ENCODE results near the gene MCMBP.

- TF ChIP-seq, protein P1, sequence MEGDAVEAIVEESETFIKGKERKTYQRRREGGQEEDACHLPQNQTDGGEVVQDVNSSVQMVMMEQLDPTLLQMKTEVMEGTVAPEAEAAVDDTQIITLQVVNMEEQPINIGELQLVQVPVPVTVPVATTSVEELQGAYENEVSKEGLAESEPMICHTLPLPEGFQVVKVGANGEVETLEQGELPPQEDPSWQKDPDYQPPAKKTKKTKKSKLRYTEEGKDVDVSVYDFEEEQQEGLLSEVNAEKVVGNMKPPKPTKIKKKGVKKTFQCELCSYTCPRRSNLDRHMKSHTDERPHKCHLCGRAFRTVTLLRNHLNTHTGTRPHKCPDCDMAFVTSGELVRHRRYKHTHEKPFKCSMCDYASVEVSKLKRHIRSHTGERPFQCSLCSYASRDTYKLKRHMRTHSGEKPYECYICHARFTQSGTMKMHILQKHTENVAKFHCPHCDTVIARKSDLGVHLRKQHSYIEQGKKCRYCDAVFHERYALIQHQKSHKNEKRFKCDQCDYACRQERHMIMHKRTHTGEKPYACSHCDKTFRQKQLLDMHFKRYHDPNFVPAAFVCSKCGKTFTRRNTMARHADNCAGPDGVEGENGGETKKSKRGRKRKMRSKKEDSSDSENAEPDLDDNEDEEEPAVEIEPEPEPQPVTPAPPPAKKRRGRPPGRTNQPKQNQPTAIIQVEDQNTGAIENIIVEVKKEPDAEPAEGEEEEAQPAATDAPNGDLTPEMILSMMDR (conservative IDR thresholded peaks at IDR 0.05; ENCODE audit: low read depth, low read length) = no peak
- no peak for TF ChIP-seq EZH2 (IDR thresholded peaks at IDR 0.05; ENCODE audit: borderline replicate concordance, low read depth, low read length, poor library complexity, severe bottlenecking)
These were observed 57.0 kb downstream of the MCMBP start for GRCh38 chr10:119815671-119816070.

Measured in A673 (cell line).